Neural crest cell (in vitro differentiated cells): ENCODE measurements around the gene SLC9A3. TPM values are rescaled to one million over a fixed set of nuclear protein-coding genes. Genes with fewer than 3 reads are reported as not detected.

Experiments used
- DNase-seq: peaks from one replicate; pipeline ENCODE4 v3.0.0; 2021; ENCODE audit warnings: low read depth, mixed read lengths, low spot score
- H3K27ac Mint-ChIP-seq: one replicate; pipeline ENCODE4 v1.8.0; 2021; ENCODE audit warnings: mild to moderate bottlenecking, mixed read lengths; ENCODE audit not compliant: unreplicated experiment
- H3K27me3 Mint-ChIP-seq: 2 replicates; pipeline ENCODE4 v1.8.0; 2021; ENCODE audit warnings: low read depth, mild to moderate bottlenecking, mixed read lengths
- H3K36me3 Mint-ChIP-seq: 2 replicates; pipeline ENCODE4 v1.8.0; 2021; ENCODE audit warnings: low read depth, mild to moderate bottlenecking, mixed read lengths
- H3K4me1 Mint-ChIP-seq: 2 replicates; pipeline ENCODE4 v1.8.0; 2021; ENCODE audit warnings: mixed read lengths
- H3K4me3 Mint-ChIP-seq: one replicate; pipeline ENCODE4 v1.8.0; 2021; ENCODE audit warnings: mild to moderate bottlenecking, mixed read lengths
- H3K9me3 Mint-ChIP-seq: 2 replicates; pipeline ENCODE4 v1.8.0; 2021; ENCODE audit warnings: mixed read lengths
- CTCF ChIP-seq: fragments of 200-600 bp; sonication (generic); conservative IDR thresholded peaks from 2 replicates; pipeline ENCODE4 v1.5.0; 2021; ENCODE audit warnings: antibody characterized with exemption, mild to moderate bottlenecking
- total RNA-seq: library from RNA; stranded (reverse); gene quantifications from 2 replicates; pipeline ENCODE4 v1.2.1, GENCODE V29; 2021

SLC9A3 gene
- total RNA-seq, 1 donor from 2014 or later = 1.5 TPM

DNA sequence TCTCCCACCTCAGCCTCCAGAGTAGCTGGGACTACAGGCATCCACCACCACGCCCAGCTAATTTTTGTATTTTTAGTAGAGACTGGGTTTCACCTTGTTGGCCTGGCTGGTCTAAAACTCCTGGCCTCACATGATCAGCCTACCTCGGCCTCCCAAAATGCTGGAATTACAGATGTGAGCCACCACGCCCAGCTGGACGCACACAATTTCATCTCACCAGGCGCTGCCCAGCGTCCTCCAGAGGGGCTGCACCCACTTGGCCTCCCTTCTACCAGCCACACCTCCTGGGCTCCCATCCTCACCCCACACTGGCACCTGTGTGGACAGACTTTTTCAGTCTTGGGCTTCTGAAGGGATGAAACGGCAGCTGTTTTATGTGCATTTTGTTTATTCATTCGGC, 85.1 kb downstream of the SLC9A3 start:
- H3K27ac Mint-ChIP-seq = no peak overlapping the region
- no peaks in the 10 kb centered on the region for H3K9me3 Mint-ChIP-seq
- peaks cover 14% of the 10 kb centered on the region for H3K4me1 Mint-ChIP-seq
- no peak for TF ChIP-seq CTCF
- no peaks in the 10 kb centered on the region for H3K27me3 Mint-ChIP-seq
- H3K4me3 Mint-ChIP-seq = no peak overlapping the region
- DNase-seq = no peak
- H3K36me3 Mint-ChIP-seq = no peaks in the 10 kb centered on the region

DNA sequence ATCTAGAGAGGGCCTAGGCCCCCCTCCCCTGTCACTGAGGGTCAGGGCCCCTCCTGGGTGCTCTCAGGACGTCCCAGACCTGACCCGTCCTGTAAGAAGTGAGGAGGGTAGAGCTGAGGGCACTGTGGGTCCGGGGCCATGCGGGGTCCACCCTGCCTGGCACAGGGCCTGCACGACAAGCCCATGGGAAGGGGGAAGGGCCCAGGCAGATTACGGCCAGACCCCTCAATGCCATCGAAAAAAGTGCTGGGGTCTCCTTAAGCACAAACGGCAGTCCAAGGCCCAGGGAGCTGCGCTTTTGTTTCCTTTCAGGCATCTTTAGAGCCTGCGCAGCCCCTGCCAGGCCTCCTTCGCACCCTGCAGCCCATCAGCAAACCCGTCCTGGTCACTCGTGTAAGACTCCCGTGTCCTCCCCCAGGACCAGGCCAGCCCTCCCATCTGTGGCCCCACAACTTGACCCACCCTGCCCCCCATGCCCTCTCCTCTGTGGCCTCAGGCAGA, 85.7 kb downstream of the SLC9A3 start:
- Mint-ChIP-seq H3K27ac (no peak overlapping the region), H3K27me3 (no peaks in the 10 kb centered on the region), H3K4me1 (peaks cover 12% of the 10 kb centered on the region), H3K36me3 (no peaks in the 10 kb centered on the region), H3K4me3 (peak overlapping the region; percentile 19), H3K9me3 (no peaks in the 10 kb centered on the region)
- no peak for TF ChIP-seq CTCF
- DNase-seq = no peak

GRCh38 chr5:437281-437771, 86.9 kb downstream of the SLC9A3 start:
- H3K36me3 Mint-ChIP-seq = no peaks in the 10 kb centered on the region
- H3K4me1 Mint-ChIP-seq = peaks cover 12% of the 10 kb centered on the region
- no peak overlapping the region for H3K27ac Mint-ChIP-seq
- no peaks in the 10 kb centered on the region for H3K9me3 Mint-ChIP-seq
- no peak overlapping the region for H3K4me3 Mint-ChIP-seq
- no peak for DNase-seq
- TF ChIP-seq CTCF = no peak
- H3K27me3 Mint-ChIP-seq = no peaks in the 10 kb centered on the region

DNA sequence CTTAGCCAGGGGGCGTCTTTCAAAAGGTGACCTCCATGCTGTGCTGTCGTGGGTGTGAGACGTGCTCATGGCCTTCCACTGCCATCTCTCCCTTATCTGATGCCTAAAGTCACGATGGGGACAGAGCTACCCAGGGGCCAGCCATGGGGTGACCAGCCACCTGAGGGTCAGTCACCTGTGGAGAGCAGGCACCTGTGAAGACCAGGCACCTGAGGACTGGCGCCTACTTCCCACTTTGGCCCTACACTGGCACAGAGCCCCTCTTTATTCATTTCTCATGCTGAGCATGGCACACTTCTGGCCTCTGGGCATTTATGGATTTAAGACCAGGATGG, 87.6 kb downstream of the SLC9A3 start:
- H3K4me1 Mint-ChIP-seq = peaks cover 9% of the 10 kb centered on the region
- DNase-seq = no peak
- no peaks in the 10 kb centered on the region for H3K36me3 Mint-ChIP-seq
- H3K9me3 Mint-ChIP-seq = no peaks in the 10 kb centered on the region
- H3K27ac Mint-ChIP-seq = peak overlapping the region; percentile 12
- H3K27me3 Mint-ChIP-seq = no peaks in the 10 kb centered on the region
- TF ChIP-seq CTCF = no peak
- H3K4me3 Mint-ChIP-seq = no peak overlapping the region

GRCh38 chr5:435961-436640, 88.1 kb downstream of the SLC9A3 start:
- no peaks in the 10 kb centered on the region for H3K36me3 Mint-ChIP-seq
- peaks cover 9% of the 10 kb centered on the region for H3K4me1 Mint-ChIP-seq
- no peaks in the 10 kb centered on the region for H3K9me3 Mint-ChIP-seq
- H3K27me3 Mint-ChIP-seq = no peaks in the 10 kb centered on the region
- no peak overlapping the region for H3K27ac Mint-ChIP-seq
- peak; percentile 34 for TF ChIP-seq CTCF
- H3K4me3 Mint-ChIP-seq = no peak overlapping the region
- no peak for DNase-seq
